Measurements from ENCODE around the gene CAB39.
"Not testable (repeated sequence)": the region's sequence is repeated elsewhere in the genome, so short reads cannot be mapped to it uniquely, and the experiment has no call there.

CAB39 gene

GRCh38 chr2:230715201-230715600 is 2.6 kb downstream of the CAB39 start:
- no peak for DNase-seq

- no peak for DNase-seq
Measured at GRCh38 chr2:230716588-230716987, 3.9 kb downstream of the CAB39 start.

- no peak for DNase-seq
Measured at GRCh38 chr2:230717600-230717999, 5.0 kb downstream of the CAB39 start.

GRCh38 chr2:230719340-230719739 is 6.7 kb downstream of the CAB39 start:
- DNase-seq: no peak

GRCh38 chr2:230721712-230722111 is 9.1 kb downstream of the CAB39 start:
- DNase-seq: no peak

- no peak for DNase-seq
Measured at GRCh38 chr2:230722207-230722885, 9.7 kb downstream of the CAB39 start.

GRCh38 chr2:230723363-230723762 is 10.7 kb downstream of the CAB39 start:
- DNase-seq: no peak

- DNase-seq: not testable (repeated sequence)
Measured at GRCh38 chr2:230724957-230725356, 12.3 kb downstream of the CAB39 start.

- DNase-seq: no peak
Measured at GRCh38 chr2:230731512-230731911, 18.9 kb downstream of the CAB39 start.

- DNase-seq: no peak
Measured at GRCh38 chr2:230732914-230733401, 20.3 kb downstream of the CAB39 start.

- DNase-seq: no peak
Measured at GRCh38 chr2:230734247-230735175, 21.9 kb downstream of the CAB39 start.

GRCh38 chr2:230735884-230736283 is 23.2 kb downstream of the CAB39 start:
- DNase-seq: no peak

- no peak for DNase-seq
Measured at GRCh38 chr2:230737300-230737699, 24.7 kb downstream of the CAB39 start.

- no peak for DNase-seq
Measured at GRCh38 chr2:230737791-230738226, 25.2 kb downstream of the CAB39 start.

GRCh38 chr2:230738391-230738811 is 25.8 kb downstream of the CAB39 start:
- no peak for DNase-seq

- DNase-seq: no peak
Measured at GRCh38 chr2:230738924-230739323, 26.3 kb downstream of the CAB39 start.

- DNase-seq: no peak
Measured at GRCh38 chr2:230739961-230740360, 27.3 kb downstream of the CAB39 start.

- DNase-seq: no peak
Measured at GRCh38 chr2:230742781-230743180, 30.1 kb downstream of the CAB39 start.

GRCh38 chr2:230746213-230746612 is 33.6 kb downstream of the CAB39 start:
- no peak for DNase-seq

GRCh38 chr2:230748087-230748486 is 35.4 kb downstream of the CAB39 start:
- no peak for DNase-seq

GRCh38 chr2:230749111-230749510 is 36.5 kb downstream of the CAB39 start:
- DNase-seq: no peak

GRCh38 chr2:230751062-230751461 is 38.4 kb downstream of the CAB39 start:
- DNase-seq: no peak

GRCh38 chr2:230754200-230754599 is 41.6 kb downstream of the CAB39 start:
- DNase-seq: no peak

GRCh38 chr2:230757476-230757875 is 44.8 kb downstream of the CAB39 start:
- no peak for DNase-seq

Measured in C1 segment of cervical spinal cord (tissue), 14 donors.